Stimulated activated CD8-positive, alpha-beta memory T cell treated with anti-CD3 and anti-CD28 coated beads, Interleukin-7, amount 100 ng/mL, for 1 hour (primary cell): Measurements from ENCODE around the gene WWOX.

Experiments used
- DNase-seq, 2 donors: peaks; one replicate each; pipeline ENCODE4 v3.0.0-alpha.2; 2020; ENCODE audit warnings: low read depth in 2 of 2

Gene WWOX

DNA sequence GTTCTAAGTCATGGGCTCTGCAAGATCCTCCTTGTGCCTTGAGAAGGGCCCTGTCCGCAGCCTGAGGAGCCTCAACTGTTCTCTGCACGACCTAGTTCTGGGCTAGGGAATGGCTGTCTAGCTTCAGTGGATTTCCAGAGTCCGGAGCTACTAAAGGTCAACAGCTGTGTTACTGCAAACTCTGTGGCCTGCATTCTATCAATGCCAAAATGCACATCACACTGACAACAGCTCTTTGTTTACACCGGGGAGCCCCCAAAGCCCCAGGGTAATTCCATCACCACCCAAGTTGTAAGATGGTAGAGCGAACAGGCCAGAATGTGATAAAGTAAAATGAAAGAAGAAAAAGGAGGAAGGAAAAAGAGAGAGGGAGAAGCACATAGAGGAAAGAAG lies 890.9 kb downstream of the WWOX start:
- no peak for DNase-seq

DNA sequence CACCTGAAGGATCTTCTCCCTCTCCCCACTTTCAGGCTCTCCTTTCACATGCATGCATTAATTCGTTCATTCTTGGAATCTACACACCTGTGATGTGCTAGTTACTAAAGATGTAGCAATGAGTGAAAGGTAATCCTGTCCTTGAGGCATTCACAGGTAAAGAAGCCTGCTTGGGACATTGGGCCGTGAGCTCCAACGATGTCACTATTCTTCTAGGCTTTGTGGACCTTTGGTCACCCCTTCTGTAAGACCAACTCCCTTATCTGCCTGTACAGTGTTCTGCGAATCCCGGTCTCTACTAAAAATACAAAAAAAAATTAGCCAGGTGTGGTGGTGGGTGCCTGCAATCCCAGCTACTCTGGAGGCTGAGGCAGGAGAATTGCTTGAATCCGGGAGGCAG lies 892.5 kb downstream of the WWOX start:
- no peak for DNase-seq

DNA sequence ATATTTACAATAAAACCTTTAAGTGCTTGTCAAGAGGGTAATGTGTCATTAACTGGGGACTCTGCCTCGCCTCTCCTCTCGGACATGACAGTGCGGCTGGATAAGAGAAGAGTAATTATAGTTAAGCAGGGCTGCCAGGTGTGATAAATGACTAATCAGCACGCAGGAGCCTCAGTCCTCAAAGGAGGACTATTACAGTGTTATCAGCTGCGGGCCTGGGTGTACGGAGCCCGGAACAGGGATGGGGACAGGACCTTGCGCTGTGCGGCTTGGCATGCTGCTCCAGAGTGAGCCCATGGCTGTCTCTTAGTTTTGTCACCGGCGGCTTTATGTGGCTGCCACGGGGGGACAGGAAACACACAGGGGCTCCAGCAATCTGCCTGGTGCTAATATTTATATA lies 893.9 kb downstream of the WWOX start:
- no peak for DNase-seq

DNA sequence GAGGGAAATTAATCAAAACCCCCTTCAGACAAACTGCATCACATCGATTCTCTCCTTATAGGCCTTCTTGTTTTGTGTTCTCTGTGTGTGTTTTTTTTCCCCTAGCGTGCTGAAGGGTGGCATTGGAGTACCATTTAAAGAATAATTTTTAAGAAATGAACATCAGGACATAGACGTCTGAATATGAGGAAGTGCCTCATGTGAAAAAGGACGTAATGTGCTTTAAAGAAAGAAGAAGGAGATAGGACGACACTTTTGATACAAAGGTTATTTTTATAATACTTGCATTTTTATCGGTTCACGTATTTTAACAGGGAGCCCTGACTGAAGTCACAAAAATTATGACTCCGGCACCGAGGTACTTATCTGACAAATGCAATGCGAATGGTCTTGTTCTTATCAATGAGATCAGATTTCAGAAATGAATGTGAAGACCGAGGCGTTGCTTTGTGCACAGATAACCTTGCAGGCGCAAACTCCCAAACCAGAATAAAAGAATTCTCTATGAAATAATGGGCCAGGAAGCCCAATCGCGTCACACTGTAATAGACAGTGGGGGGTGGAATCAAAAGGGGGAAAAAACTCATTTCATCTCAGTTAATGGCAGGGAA lies 894.8 kb downstream of the WWOX start:
- DNase-seq: no peak

DNA sequence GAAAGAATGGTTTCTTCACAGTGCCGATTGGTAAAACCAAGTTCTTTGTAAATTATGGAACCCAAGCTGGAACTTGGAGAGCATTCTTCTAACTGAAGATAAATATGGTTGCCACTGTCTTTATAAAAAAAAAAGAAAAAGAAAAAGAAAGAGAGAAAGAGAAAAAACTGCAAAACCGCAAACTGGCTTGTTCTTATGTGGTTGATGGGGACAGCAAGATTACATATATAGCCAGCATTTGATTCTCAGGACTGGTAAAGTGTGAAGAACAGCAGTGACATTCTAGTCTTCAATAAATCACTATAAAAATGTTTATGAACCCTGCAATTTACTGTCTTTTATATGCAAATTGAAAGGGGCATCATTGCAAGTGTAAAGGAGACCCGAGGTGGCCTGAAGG lies 896.0 kb downstream of the WWOX start:
- DNase-seq: no peak

DNA sequence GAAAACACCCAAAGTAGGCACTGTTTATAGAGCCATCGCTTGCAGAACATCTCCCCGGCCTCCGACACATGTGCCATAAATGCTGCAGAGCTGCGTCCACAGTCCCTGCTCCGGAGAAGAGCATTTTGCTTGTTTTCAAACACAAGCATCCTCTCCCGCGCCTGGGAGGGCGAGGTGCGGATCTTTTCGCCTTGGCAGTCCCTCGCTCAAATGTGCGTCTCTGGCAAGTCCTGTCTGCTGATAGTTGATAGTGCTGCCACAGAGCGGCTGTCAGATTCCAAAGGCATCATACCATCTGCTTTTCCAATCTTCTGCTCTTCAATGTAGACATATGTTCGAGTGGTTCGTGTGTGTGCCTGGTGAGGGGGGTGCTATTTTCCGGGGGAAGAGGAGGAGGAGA lies 897.3 kb downstream of the WWOX start:
- no peak for DNase-seq

DNA sequence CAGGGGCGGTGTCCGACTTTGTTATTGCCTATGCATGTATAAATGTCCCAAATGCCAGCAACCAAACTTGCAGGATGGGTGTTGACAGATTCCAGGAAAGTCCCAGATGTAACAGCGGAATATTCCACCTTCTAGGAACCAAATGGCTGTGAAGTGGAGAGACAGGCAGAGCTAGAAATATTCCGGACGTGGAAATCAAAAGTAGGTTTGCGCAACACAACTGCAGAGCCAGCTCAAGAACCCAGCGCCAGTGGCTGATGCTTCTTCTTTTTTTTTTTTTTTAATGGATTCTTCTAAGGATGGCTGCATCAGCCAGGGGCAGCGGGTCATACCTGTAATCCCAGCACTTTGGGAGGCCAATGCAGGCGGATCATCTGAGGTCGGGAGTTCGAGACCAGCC lies 899.4 kb downstream of the WWOX start:
- DNase-seq: no peak

DNA sequence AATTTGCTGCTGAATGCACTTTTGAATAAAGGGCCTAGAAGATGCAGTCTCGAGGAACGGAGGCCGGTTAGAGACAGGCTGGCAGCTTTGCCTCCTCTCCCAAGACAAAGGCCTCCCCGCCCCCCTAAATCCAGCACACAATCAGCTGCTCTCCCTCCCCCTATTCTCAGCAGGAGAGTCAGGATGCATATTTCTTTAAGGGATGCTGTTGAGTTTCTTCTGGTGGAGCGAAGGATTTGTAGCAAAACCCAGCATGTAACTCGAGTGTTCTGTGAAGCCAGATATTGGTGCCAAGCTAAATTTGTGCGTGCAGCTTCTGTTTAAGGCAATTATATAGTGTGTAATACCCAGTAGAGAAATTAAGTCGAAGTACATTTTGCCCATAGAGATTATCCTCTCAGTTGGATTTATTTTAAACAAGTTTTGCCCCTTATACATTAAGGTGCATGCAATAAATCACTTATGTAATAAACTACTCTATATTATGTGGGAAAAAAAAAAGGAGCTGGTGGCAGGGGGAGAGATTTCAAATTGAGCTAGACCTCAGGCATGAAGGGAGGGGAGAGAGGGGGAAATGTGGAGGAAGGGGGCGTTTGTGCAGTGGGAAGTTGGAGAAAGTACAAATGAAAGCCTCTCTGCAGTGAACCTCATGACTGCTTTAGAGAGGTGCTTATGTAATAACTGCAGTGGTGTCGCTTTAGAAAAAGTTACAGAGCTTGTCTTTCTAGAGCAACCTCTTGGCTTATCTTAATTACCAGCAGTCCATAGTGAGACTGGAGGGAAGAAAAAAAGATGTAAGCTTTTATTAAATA lies 901.9 kb downstream of the WWOX start:
- DNase-seq: no peak

DNA sequence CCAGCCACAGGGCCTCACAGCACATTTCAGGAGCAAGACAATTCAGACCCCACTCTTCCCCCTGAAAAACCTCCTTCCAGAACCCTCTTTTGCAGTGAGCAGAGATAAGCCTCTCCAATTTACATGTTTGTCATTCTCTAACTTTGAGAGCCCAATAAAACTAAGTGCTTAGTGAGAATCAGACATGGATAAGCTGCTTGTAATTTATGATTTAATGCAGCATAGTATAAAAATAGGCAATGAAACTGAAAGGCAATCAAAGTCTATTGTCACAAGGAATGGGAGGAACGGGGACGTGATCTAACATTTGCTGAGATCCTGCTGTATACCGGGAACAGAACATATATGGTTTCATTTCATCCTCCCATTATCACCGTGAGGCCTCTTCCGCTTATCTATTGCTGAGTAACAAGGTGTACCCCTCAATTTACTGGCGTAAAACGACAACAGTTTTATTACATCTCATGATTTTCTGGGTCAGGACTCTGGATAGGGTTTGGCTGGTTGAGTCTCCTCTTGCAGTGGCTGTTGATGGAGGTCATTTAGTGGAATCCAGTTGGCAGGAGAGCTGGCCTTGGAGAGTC lies 903.7 kb downstream of the WWOX start:
- no peak for DNase-seq

DNA sequence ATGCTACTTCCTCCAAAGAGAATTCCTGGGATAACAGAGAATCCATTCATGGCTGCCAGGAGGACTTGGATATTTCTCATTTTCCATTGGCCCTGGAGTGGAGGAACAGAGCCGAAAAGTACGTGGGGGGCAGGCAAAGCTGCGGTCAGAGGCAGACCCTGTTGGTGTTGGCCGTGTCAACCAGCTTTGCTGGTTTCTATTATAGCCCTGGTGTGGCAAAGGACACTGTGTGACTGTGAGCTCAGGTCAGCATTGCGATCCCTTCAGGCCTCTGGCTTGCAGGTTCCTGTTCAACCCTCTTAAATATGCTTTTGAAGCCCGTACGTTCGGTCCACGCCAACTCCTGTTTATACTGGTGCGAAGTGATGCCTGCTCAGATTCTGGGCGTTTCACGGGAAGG lies 904.9 kb downstream of the WWOX start:
- no peak for DNase-seq

DNA sequence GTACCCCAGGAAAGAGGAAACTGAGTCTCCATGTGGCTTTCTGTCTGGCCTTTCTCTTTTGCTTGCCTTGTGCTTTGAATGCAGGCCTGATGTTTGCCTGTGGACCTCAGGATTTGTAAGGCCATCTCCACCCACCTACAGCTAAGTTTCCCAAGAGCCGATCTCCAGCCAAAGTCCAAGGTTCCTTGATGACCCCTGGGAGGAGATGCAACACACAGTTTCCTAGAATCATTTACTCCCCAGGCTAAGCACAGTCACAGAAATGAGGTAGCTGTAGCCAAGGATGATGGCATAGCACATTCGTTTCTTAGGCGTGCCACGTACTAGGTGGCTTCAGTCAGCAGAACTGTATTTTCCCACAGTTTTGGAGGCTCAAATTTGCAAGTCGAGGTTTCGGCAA lies 905.6 kb downstream of the WWOX start:
- no peak for DNase-seq

DNA sequence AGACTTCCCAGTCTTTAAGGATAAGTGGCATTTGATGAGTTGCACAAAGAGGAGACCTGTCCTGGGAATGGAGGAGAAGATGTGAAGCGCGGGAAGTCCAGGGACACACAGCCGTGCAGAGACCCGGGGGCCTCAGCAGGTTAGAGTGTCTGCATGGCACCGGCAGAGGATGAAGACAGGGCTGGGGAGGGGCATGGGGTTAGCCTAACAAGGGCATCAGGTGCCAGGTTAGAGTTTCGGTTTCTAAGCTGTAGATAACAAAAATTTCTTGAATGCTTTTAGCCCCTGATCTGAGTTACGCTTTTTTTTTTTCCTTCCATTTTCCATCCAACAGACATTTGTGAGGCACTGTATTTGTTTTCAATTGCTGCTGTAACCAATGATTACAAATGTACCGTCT lies 906.8 kb downstream of the WWOX start:
- DNase-seq: no peak

DNA sequence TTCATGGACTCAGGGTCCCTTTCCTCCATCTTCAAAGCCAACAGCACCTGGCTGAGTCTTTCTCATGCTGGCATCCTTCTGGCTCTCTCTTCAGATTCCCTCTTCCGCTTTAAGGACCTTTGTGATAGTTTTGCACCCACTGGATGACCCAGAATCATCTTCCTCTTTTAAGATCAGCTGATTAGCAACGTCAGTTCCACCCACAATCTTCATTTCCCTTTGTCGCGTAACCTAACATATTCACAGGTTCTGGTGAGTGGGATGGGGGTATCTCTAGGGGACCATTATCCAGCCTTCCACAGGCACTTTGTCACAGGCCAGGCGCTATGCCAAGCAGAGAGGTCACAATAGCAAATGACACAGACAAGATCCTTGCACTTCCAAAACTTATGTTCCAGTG lies 907.3 kb downstream of the WWOX start:
- DNase-seq: no peak

DNA sequence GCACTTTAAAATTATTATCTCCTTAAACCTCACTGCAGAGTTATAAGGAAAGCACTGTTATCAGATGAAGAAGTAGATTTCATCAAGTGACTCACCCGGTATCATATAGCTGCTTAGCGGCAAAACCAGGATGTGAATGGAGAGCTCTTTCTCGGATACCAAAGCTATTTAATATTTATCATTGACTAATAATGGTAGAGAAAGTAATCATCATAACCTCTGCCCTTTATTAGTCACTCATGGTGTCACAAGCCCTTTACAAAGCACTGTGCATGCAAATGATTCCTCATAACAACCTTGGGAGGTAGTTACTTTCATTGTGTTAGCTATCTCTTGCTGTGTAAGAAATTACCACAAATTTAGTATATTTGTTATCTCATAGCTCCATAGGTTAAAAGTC lies 908.2 kb downstream of the WWOX start:
- DNase-seq: no peak

DNA sequence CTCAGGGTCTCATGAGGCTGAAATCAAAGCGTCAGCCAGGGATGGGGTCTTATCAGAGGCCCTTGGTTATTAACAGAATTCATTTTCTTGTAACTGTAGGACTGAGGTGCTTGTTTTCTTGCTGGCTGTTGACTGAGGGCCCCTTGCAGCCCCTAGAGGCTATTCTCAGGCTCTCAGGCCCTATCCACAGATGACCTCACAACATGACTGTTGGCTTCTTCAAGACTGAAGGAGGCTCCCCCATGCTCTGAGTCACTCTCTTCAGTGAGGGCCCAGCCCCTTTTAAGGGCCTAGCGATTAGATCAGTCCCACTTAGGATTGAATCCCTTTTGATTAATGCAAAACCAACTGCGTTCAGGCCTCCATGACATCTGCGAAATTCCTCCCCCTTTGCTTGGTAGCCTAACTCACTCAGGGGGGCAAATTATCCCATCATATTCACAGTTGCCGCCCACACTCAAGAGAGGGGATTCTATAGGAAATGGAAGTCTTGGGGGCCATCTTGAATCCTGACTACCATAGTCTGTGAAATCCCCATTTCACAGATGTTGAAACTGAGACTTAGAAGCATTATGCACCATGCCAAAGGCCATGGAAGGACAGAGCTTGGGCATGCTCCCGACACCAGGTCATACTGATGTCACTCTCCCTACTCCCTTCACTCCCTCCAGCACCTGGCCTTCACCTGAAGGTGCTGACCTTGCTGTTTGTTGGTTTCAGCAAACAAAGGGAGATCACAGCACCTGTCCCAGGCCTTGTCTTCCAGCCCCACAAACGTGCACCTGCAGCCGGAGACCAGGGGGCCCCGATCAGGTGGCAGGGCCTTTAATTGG lies 908.8 kb downstream of the WWOX start:
- no peak for DNase-seq

DNA sequence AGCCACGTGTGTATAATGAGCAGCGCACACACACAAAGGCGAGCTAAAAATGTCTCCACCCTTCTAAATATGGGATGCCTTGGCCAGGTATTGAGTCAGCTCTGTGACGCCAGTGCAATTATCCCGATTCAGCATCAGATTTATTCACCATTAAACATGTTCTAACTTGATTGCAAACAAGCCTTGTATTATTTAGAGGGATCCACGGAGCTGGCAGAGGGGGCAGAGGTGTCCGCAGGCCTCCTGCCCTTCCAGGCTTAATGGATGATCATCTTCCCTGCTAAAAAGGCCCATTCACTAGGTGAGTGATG lies 909.4 kb downstream of the WWOX start:
- no peak for DNase-seq

DNA sequence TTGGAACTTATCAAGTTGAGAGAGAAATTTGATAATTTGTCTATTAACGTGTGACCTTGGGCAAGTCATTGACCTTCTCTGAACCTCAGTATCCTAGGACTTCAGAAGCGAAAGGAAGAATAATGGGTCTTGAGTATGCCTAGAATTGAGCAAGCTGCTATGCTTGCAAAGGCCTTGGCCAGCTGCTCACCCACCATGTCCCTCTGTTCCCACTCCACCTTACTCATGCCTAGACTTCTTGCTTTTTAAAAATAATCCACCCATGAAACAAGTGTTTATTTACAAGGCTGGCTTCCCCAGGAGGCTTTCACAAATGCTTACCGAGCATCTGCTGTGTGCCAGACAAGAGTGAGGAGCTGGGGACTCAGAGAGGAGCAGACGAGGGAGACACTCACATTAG lies 910.4 kb downstream of the WWOX start:
- no peak for DNase-seq

DNA sequence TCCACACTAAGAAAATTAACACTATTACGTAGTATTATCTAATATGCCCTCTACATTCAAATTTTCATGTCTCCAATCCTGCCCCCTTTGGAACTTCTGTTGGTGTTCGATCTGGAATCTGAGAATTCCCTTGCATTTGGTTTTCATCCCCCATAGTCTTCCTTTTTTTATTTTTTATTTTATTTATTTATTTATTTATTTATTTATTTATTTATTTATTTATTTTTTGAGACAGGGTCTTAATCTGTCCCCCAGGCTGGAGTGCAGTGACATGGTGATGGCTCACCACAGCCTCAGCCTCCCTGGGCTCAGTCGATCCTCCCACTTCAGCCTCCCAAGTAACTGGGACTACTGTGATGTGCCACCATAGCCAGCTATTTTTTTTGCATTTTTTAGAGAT lies 911.8 kb downstream of the WWOX start:
- DNase-seq: no peak

DNA sequence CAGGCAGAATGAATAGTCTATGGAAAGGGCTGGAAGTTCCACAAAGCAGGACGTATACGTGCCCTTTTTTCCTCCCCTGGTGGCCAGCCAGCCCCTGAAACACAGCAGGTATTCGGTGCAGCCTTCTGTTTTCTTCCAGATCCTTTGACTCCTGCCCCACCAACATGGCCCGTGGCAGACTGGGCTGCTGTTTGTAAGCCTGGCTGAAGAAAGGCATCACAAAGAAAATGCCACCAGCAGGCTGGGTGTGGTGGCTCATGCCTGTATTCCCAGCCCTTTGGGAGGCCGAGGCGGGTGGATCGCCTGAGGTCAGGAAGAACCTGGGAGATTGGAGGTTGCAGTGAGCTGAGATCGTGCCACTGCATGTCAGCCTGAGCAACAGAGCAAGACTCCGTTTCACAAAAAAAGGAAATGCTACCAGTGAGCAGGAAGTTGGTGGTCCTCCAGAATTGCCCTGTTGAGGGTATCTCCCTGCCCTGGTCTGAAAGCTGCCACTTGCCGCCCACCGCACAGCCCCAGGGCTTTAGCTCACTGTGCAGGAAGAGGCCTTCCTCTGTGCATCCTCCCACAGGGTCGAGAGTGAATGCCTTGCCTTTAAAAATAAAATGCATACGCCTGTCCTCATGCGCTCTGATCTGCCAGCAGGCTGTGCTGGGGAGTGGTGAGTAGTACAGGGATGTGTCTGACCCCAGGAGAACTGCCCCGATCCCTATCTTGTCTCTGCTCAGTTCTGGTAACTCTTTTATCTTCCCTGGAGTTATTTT lies 913.4 kb downstream of the WWOX start:
- no peak for DNase-seq

DNA sequence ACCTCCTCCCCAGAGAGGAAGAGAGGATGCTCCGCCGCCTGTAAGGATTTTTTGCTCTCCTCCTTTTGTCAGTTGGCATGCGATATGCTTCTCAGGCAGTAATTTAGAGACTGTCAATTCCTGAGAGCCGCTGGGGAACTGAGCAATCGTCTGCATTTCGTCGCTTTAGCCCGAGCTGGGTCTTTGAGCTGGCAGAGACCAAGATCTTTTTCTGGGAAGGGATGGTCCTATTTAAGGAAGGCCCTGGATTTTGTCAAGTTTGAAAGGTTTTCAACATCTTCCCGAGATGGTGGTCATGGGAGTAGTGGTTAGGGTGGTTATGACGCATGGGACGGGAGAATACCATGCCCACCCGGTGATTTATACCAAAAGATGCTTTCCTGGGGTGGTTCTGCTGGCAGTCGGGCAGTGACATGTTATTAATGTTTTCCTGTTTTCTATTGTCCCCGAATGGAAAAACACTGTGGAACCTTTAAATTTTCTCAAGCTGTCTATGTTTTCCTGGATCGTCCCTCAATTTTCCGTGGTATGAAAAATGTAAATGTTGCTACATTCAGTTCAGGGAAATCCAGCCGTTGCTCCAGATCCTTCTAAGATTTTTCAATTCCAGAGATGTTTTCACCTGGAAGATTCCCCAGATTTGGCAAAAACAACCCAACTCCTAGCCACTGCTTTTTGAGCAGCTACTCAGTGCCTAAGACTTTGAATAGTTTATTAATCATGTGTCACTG lies 914.6 kb downstream of the WWOX start:
- no peak for DNase-seq
